BE2C (cell line): ENCODE measurements around the gene LTBP1.

Experiments used
- DNase-seq: peaks from one replicate; pipeline ENCODE4 v3.0.0-alpha.2; 2020
- H3K27me3 ChIP-seq: fragments of 250-450 bp; sonication (Bioruptor Pico); 2 replicates; pipeline ENCODE4 v1.5.1; 2020; ENCODE audit warnings: mild to moderate bottlenecking
- H3K36me3 ChIP-seq: fragments of 250-450 bp; sonication (Bioruptor Pico); 2 replicates; pipeline ENCODE4 v1.5.1; 2020; ENCODE audit warnings: mild to moderate bottlenecking
- H3K4me1 ChIP-seq: fragments of 250-450 bp; sonication (Bioruptor Pico); 2 replicates; pipeline ENCODE4 v1.5.1; 2020
- H3K4me3 ChIP-seq: 2 replicates; pipeline ENCODE4 v1.5.1; 2011; ENCODE audit warnings: low read depth, low read length
- H3K9me3 ChIP-seq: fragments of 250-450 bp; sonication (Bioruptor Pico); 2 replicates; pipeline ENCODE4 v1.5.1; 2020
- TF ChIP-seq, protein P1 (sequence below): IDR thresholded peaks from 2 replicates; pipeline ENCODE4 v1.5.1; 2012; ENCODE audit warnings: mild to moderate bottlenecking, low read depth, low read length

LTBP1 gene

DNA sequence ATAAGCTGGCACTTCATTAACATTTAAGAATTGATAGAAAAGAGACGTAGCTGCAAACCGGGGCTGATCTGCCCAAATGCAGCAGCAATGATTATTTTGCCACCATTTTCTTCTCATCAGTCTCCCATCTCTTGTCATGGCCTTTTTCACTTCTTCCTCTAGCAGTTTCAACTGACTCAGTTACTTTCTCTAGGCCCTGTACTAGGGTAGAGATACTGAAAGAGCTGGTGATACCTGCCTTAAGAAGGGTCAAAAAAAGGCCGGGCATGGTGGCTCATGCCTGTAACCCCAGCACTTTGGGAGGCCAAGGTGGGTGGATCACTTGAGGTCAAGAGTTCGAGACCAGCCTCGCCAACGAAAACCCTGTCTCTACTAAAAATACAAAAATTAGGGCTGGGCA lies 127.4 kb downstream of the LTBP1 start:
- no peak for DNase-seq
- Histone ChIP-seq H3K27me3 (no peaks in the 10 kb centered on the region), H3K4me3 (no peak overlapping the region), H3K4me1 (no peaks in the 10 kb centered on the region), H3K9me3 (no peaks in the 10 kb centered on the region), H3K36me3 (no peaks in the 10 kb centered on the region)
- TF ChIP-seq, protein P1, sequence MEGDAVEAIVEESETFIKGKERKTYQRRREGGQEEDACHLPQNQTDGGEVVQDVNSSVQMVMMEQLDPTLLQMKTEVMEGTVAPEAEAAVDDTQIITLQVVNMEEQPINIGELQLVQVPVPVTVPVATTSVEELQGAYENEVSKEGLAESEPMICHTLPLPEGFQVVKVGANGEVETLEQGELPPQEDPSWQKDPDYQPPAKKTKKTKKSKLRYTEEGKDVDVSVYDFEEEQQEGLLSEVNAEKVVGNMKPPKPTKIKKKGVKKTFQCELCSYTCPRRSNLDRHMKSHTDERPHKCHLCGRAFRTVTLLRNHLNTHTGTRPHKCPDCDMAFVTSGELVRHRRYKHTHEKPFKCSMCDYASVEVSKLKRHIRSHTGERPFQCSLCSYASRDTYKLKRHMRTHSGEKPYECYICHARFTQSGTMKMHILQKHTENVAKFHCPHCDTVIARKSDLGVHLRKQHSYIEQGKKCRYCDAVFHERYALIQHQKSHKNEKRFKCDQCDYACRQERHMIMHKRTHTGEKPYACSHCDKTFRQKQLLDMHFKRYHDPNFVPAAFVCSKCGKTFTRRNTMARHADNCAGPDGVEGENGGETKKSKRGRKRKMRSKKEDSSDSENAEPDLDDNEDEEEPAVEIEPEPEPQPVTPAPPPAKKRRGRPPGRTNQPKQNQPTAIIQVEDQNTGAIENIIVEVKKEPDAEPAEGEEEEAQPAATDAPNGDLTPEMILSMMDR, result no peak

DNA sequence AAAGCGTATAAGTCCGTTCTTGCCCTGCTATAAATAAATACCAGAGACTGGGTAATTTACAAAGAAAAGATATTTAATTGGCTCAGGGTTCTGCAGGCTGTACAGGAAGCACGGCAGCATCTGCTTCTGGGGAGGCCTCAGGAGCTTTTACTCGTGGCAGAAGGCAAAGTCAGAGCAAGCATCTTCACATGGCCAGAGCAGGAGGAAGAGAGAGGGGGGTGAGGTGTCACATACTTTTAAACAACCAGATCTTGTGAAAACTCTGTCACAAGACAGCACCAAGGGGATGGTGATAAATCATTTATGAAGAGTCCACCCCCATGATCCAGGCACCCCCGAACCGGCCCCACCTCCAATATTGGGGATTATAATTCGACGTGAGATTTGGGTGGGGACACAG lies 130.6 kb downstream of the LTBP1 start:
- no peaks in the 10 kb centered on the region for H3K27me3 ChIP-seq
- no peak for DNase-seq
- no peak overlapping the region for H3K4me3 ChIP-seq
- H3K9me3 ChIP-seq, result no peaks in the 10 kb centered on the region
- TF ChIP-seq, protein P1, result no peak
- H3K36me3 ChIP-seq, result no peaks in the 10 kb centered on the region
- H3K4me1 ChIP-seq, result no peaks in the 10 kb centered on the region

DNA sequence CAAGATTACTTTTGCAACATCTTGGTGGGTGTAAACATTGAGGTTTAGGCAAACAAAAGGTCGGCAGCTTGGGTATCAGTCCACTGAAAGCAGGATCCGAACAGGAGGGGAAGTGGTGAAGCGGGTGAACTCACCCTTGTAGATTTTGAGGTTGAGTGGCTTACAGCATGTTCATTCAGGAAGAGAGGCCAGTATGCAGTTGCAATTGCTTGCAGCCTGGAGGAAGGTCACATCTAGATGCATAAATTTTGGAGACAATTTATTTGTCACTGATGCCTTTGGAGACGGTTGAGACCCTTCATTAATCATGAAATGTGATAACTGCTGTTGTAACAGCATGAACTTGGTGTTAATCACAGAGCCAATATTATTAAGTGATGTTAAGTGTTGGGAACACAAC lies 131.1 kb downstream of the LTBP1 start:
- H3K36me3 ChIP-seq, result no peaks in the 10 kb centered on the region
- TF ChIP-seq, protein P1, result no peak
- H3K4me1 ChIP-seq, result no peaks in the 10 kb centered on the region
- DNase-seq, result no peak
- H3K9me3 ChIP-seq, result no peaks in the 10 kb centered on the region
- no peaks in the 10 kb centered on the region for H3K27me3 ChIP-seq
- H3K4me3 ChIP-seq, result no peak overlapping the region

DNA sequence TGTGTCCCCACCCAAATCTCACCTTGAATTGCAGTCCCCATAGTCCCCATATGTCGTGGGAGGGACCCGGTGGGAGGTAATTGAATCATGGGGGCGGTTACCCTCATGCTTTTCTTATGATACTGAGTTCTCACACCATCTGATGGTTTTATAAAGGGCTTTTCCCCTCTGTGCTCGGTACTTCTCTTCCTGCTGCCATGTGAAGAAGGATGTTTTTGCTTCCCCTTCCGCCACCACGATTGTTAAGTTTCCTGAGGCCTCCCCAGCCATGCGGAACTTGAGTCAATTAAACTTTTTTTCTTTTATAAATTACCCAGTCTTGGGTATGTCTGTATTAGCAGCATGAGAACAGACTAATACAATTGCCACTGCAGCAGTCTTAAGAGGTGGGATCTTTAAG lies 134.9 kb downstream of the LTBP1 start:
- H3K36me3 ChIP-seq, result no peaks in the 10 kb centered on the region
- H3K4me3 ChIP-seq, result no peak overlapping the region
- H3K27me3 ChIP-seq, result no peaks in the 10 kb centered on the region
- no peaks in the 10 kb centered on the region for H3K9me3 ChIP-seq
- no peaks in the 10 kb centered on the region for H3K4me1 ChIP-seq
- DNase-seq, result no peak
- TF ChIP-seq, protein P1, result no peak

DNA sequence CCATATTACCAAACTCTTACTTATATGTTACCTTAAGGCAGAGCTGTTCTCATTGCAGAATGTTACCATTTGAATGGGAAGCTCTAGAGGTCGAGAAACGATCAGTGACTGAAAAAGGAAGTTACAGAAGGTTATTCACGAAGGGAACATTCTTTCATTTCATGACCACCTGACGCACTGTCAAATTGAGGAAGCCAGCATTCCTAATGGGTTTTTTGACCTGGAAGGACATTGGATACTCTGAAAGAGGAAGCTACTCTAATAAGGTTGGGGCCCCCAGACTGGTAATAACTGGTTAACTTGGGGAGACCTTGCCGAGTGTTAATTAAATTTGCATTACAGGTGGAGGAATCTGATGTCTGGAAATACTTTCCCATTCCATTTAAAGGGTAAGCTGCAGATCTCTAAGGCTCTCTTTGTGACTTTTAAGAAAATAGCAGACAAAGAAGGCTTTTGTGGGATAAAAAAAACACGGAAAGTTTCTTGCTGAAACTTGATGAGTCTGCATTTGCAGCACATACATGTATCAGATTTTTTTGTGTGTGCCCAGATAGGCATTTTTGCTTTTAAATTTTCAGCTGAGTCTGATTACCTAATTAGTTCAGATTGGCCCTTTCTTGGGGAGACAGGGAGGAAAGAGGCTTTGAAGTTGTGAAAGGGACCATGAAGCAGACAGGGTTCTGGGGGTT lies 137.1 kb downstream of the LTBP1 start:
- H3K36me3 ChIP-seq, result no peaks in the 10 kb centered on the region

DNA sequence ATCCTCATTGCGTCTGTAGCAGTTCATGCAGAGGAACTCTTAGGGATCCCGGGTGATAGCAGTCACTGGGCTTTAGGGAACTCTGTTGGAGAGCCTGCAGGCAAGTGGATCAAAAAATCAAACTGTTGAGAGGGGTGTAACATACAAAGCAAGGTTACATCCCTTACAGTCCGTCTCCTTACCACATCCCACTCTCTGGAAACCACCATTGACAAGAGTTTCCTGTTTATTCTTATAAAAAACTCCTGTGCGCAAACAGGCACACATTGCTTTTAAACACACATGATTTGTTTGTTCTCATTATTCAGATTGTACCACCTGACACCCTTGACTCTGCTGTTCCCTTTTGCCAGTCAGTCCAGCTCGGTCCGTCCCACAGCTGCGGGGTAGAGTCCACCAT lies 137.7 kb downstream of the LTBP1 start:
- no peaks in the 10 kb centered on the region for H3K9me3 ChIP-seq
- no peak overlapping the region for H3K4me3 ChIP-seq
- no peaks in the 10 kb centered on the region for H3K4me1 ChIP-seq
- H3K27me3 ChIP-seq, result no peaks in the 10 kb centered on the region; the same call in 1 of the 2 replicates
- DNase-seq, result no peak
- TF ChIP-seq, protein P1, result no peak
- no peaks in the 10 kb centered on the region for H3K36me3 ChIP-seq

More for the DNA sequence above, 137.1 kb downstream of the LTBP1 start:
- no peaks in the 10 kb centered on the region for H3K9me3 ChIP-seq
- H3K4me1 ChIP-seq, result no peaks in the 10 kb centered on the region
- H3K27me3 ChIP-seq, result no peaks in the 10 kb centered on the region; the same call in 1 of the 2 replicates
- no peak for DNase-seq
- no peak overlapping the region for H3K4me3 ChIP-seq
- TF ChIP-seq, protein P1, result no peak
